GM19025 (cell line): ENCODE measurements around the gene LIMS2.

Experiments
- ATAC-seq: cut with Tn5 transposase; IDR thresholded peaks from one replicate; pipeline ENCODE4 v1.9.1; 2021; ENCODE audit warnings: mild to moderate bottlenecking, low read depth, moderate library complexity; ENCODE audit not compliant: unreplicated experiment

LIMS2 gene, protein sequence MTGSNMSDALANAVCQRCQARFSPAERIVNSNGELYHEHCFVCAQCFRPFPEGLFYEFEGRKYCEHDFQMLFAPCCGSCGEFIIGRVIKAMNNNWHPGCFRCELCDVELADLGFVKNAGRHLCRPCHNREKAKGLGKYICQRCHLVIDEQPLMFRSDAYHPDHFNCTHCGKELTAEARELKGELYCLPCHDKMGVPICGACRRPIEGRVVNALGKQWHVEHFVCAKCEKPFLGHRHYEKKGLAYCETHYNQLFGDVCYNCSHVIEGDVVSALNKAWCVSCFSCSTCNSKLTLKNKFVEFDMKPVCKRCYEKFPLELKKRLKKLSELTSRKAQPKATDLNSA

GRCh38 chr2:127675331-127676261, at the start of gene LIMS2:
Gene LIMS2, minus strand, starts transcription at chr2:127675530. Its CDS starts 506 bp downstream, at chr2:127675024.
- ATAC-seq = no peak

DNA sequence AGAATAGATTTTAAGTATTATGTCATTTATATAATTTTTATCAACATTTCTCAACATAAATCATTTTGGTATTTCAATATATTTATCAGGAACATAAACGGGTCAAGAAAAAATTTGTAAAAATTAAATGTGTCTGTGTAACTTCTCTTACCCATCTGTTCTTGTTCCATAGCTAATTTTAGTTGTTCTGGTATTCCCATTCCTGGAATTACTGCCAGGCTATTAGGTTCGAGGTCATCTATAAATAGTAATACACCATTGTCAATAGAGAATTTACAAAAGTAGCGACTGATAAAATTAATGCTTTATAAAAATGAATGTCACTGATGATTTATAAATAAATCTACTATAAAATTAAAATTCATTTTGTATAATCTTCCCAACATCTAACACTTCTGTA, 47.5 kb upstream of the LIMS2 start:
- ATAC-seq = no peak

- ATAC-seq = no peak
Measured at GRCh38 chr2:127721978-127722355, 46.6 kb upstream of the LIMS2 start.

GRCh38 chr2:127721311-127721977, 46.1 kb upstream of the LIMS2 start:
- no peak for ATAC-seq

GRCh38 chr2:127719301-127720218, 44.2 kb upstream of the LIMS2 start:
- no peak for ATAC-seq

DNA sequence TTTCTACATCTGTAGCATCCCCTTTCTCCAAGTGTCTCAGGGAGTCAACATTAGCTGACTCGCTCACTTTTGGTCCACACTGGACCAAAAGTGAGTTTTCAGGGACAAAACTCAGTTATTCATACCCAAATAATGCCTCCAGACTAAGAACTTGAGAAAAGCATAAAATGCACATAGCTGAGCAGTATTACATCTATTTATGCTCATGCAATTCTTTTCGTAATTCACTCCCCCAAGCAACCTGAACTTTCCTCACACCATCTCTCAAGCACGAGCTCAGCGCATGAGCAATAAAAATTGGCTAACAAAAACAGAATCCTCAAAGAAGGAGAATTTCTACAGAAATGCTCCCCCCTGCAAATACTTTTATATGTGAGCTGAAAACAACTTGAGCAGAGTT, 42.9 kb upstream of the LIMS2 start:
- no peak for ATAC-seq

GRCh38 chr2:127715778-127716449, 40.6 kb upstream of the LIMS2 start:
- no peak for ATAC-seq

DNA sequence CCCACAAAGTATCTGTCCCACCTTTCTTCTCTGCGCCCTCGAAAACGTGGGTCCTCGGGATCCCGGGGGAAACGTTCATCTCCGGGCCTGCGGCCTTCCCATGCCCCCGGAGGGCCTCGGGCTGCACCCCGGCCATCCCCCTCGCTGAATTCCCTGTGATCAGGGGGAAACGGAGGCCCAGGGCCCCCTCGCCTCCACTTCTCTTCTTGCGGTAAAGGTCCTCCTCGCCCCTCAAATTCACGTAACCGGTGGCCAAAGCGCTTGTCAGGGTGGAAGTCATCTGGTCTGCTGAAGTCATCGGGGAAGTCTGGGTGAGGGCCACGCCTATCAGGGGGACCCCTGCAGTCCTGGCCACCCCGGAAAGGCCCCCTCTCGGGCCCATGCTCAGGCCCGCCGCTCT, 38.2 kb upstream of the LIMS2 start:
- ATAC-seq = no peak

- ATAC-seq = no peak
Measured at GRCh38 chr2:127712999-127713398, 37.7 kb upstream of the LIMS2 start.

GRCh38 chr2:127709336-127709735, 34.0 kb upstream of the LIMS2 start:
- no peak for ATAC-seq

DNA sequence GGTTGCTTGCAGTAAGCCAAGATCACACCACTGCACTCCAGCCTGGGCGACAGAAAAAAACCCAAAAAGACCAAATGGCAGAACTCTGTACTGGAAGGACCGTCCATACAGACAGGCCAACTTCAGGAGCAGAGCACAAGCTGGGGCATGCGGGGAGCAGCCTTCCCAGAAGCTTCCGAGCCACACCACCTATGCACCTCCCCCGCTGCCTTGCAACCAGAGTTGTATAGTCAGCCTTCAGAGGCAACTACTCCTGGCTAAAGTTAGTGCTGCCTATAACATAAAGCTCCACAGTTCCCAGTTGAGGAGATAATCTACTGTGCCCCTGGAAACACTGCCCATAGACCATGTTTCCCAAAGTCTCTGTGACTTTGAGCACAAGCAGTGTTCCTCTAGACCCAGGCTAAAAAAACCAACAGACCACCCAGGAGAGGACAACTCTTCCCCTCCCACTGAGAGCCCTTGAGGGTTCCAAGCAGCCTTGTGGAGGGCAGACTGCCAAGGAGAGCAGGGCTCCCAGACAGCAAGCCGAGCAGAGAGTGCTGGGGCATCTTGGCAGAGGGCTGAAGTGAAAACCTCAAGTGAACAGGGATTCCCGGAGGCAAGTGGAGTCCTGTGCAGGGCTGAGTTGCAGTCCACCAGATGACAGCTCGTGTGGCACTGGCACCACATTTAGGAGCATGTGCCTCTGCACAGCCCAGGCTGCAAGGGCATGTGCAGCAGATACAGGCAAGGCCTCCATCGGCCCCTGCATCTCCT, 32.7 kb upstream of the LIMS2 start:
- ATAC-seq = no peak

GRCh38 chr2:127706215-127706990, 31.1 kb upstream of the LIMS2 start:
- no peak for ATAC-seq

GRCh38 chr2:127705391-127706065, 30.2 kb upstream of the LIMS2 start:
- ATAC-seq = no peak

DNA sequence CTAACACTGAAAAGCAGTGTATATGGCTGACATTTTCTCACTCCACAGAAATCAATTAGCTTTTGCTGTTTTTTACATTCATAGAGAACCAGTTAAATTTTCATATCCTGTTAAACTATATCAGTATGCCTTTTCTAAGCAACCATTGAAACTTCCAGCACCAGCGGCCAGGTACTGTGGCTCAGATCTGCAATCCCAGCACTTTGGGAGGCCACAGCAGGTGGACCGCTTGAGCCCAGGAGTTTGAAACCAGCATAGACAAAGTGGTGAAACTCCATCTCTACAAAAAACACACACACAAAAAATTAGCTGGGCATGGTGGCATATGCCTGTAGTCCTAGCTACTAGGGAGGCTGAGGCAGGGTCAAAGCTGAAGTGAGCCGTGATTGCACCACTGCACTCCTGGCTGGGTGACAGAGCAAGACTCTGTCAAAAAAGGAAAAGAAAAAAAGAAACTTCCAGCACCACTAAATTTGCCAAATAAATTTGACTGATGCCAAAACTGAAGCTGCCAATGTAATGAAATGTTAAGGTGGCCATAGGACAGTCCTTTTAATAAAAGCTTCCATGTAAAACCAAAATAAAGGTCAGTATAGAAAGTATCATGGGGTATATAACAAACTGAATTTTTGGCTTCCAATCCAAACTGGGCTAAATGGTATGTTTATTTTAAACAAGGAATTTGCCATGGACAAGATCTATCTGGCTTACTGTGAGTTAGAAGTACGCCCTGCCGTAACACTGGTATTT, 29.5 kb upstream of the LIMS2 start:
- ATAC-seq = no peak

GRCh38 chr2:127703282-127703681, 28.0 kb upstream of the LIMS2 start:
- no peak for ATAC-seq

DNA sequence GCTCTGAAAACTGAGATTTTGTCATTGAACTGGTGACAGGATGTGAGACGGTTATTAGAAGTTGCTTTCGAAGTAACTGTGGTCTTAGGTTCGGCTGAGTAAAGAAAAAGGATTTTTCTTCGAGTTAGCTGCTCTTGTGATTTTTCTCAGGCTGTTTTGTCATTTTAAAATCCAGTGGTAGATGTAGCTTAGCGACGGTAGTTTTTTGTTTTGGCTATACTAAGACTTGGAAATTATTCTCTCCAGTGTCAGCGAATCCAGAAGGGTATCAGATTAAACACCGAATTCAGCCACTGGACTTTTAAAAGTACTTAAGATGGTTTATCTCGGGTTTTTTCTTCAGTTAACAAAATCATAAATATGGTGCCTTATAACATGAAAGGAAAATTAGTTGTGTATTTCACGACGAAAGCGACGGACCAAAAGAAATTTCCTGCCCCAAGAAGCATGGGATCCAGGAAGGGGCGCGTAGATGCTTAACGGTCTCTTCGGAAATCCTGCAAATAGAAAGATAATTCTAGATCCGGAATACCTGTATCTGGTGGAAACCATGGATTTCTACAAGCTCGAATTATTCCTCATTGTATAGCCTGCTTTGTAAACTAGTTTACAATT, 27.2 kb upstream of the LIMS2 start:
- no peak for ATAC-seq
